CD4-positive, alpha-beta T cell treated with Interleukin-21 for 1 hour (primary cell): ENCODE data around the gene LEP.
A peak's percentile ranks its signal among the peaks of the same experiment; 100 is the strongest.
"Not testable (repeated sequence)": the region's sequence is repeated elsewhere in the genome, so short reads cannot be mapped to it uniquely, and the experiment has no call there.

Experiments used
- DNase-seq: peaks from one replicate; pipeline ENCODE4 v3.0.0-alpha.2; 2020

LEP gene

GRCh38 chr7:128211626-128212025 is 29.5 kb upstream of the LEP start:
- DNase-seq: no peak

GRCh38 chr7:128214463-128214862 is 26.6 kb upstream of the LEP start:
- DNase-seq: no peak

GRCh38 chr7:128215281-128215680 is 25.8 kb upstream of the LEP start:
- no peak for DNase-seq

- DNase-seq: no peak
Observed at GRCh38 chr7:128215739-128216138, 25.3 kb upstream of the LEP start.

GRCh38 chr7:128217030-128217805 is 23.9 kb upstream of the LEP start:
- DNase-seq: no peak

- DNase-seq: no peak
Observed at GRCh38 chr7:128217967-128218652, 23.0 kb upstream of the LEP start.

GRCh38 chr7:128219636-128220035 is 21.4 kb upstream of the LEP start:
- no peak for DNase-seq

- DNase-seq: no peak
Observed at GRCh38 chr7:128221929-128222403, 19.1 kb upstream of the LEP start.

GRCh38 chr7:128226132-128226980 is 14.7 kb upstream of the LEP start:
- DNase-seq: no peak

GRCh38 chr7:128227271-128227670 is 13.8 kb upstream of the LEP start:
- no peak for DNase-seq

GRCh38 chr7:128231021-128231420 is 10.1 kb upstream of the LEP start:
- no peak for DNase-seq

- no peak for DNase-seq
Observed at GRCh38 chr7:128231677-128232076, 9.4 kb upstream of the LEP start.

GRCh38 chr7:128233471-128233870 is 7.6 kb upstream of the LEP start:
- DNase-seq: no peak

GRCh38 chr7:128234476-128235026 is 6.5 kb upstream of the LEP start:
- no peak for DNase-seq

GRCh38 chr7:128235471-128235870 is 5.6 kb upstream of the LEP start:
- DNase-seq: no peak

- DNase-seq: peak; percentile 11
Observed at GRCh38 chr7:128236924-128237586, 4.0 kb upstream of the LEP start.

- DNase-seq: not testable (repeated sequence)
Observed at GRCh38 chr7:128239146-128239545, 1.9 kb upstream of the LEP start.

- DNase-seq: no peak
Observed at GRCh38 chr7:128242661-128243060, 1.6 kb downstream of the LEP start.

GRCh38 chr7:128243273-128243672 is 2.2 kb downstream of the LEP start:
- DNase-seq: no peak

- DNase-seq: no peak
Observed at GRCh38 chr7:128244861-128245260, 3.8 kb downstream of the LEP start.

GRCh38 chr7:128247108-128247507 is 6.0 kb downstream of the LEP start:
- no peak for DNase-seq

- DNase-seq: no peak
Observed at GRCh38 chr7:128247640-128248194, 6.6 kb downstream of the LEP start.
